Measurements from ENCODE around the gene MAP2K5. TPM values are rescaled to one million over a fixed set of nuclear protein-coding genes. Genes with fewer than 3 reads are reported as not detected.

The MAP2K5 gene
- polyA plus RNA-seq, 1 donor from 2014 or later, result 12.1 TPM

- no peak for TF ChIP-seq TAF1 (IDR thresholded peaks at IDR 0.05; ENCODE audit: low read depth)
- no peak for TF ChIP-seq EP300 (conservative IDR thresholded peaks at IDR 0.05; ENCODE audit: poor library complexity, severe bottlenecking)
- no peak for TF ChIP-seq REST (IDR thresholded peaks at IDR 0.05; ENCODE audit: borderline replicate concordance)
- no peak for TF ChIP-seq RAD21 (conservative IDR thresholded peaks at IDR 0.05)
- no peak for TF ChIP-seq MXI1 (conservative IDR thresholded peaks at IDR 0.05; ENCODE audit: poor library complexity, severe bottlenecking)
- no peak for TF ChIP-seq EZH2 (IDR thresholded peaks at IDR 0.05; ENCODE audit: borderline replicate concordance, insufficient read depth, low read length, poor library complexity, severe bottlenecking)
- no peaks in the 10 kb centered on the region for H3K9me3 ChIP-seq (ENCODE audit: low read length)
- H4K20me1 ChIP-seq (ENCODE audit: insufficient read depth), result no peaks in the 10 kb centered on the region
- peak overlapping the region; percentile 90 for H3K4me2 ChIP-seq (ENCODE audit: low read length)
- H3K4me3 ChIP-seq (ENCODE audit: low read length), result peak overlapping the region; percentile 98
- peaks cover 15% of the 10 kb centered on the region for H3K79me2 ChIP-seq (replicated peaks; ENCODE audit: insufficient read depth, low read length)
- no peak overlapping the region for H2AFZ ChIP-seq (ENCODE audit: low read depth, low read length)
- no peaks in the 10 kb centered on the region for H3K36me3 ChIP-seq (ENCODE audit: insufficient read depth, low read length)
- H3K27me3 ChIP-seq (ENCODE audit: insufficient read depth, low read depth, low read length), result no peaks in the 10 kb centered on the region
- H3K9me2 ChIP-seq (ENCODE audit: insufficient read depth, low read length), result no peaks in the 10 kb centered on the region
- no peaks in the 10 kb centered on the region for H3F3A ChIP-seq (ENCODE audit: insufficient read depth, low read length, poor library complexity, severe bottlenecking)
- H3K27ac ChIP-seq (ENCODE audit: low read length), result no peak overlapping the region
- H3K9ac ChIP-seq (ENCODE audit: low read length), result no peak overlapping the region
These were observed 19.2 kb upstream of the MAP2K5 start for GRCh38 chr15:67523330-67523729.

GRCh38 chr15:67524235-67524634 lies 18.3 kb upstream of the MAP2K5 start:
- no peak overlapping the region for H3K27ac ChIP-seq (ENCODE audit: low read length)
- H4K20me1 ChIP-seq (ENCODE audit: insufficient read depth), result no peaks in the 10 kb centered on the region
- no peaks in the 10 kb centered on the region for H3K36me3 ChIP-seq (ENCODE audit: insufficient read depth, low read length)
- H3K27me3 ChIP-seq (ENCODE audit: insufficient read depth, low read depth, low read length), result no peaks in the 10 kb centered on the region
- no peak for TF ChIP-seq CTCF (IDR thresholded peaks at IDR 0.05; ENCODE audit: poor library complexity, severe bottlenecking)
- no peak for TF ChIP-seq MXI1 (conservative IDR thresholded peaks at IDR 0.05; ENCODE audit: poor library complexity, severe bottlenecking)
- no peak for TF ChIP-seq RAD21 (conservative IDR thresholded peaks at IDR 0.05)
- no peak for TF ChIP-seq SMC3 (conservative IDR thresholded peaks at IDR 0.05; ENCODE audit: poor library complexity)
- no peak for TF ChIP-seq EP300 (conservative IDR thresholded peaks at IDR 0.05; ENCODE audit: poor library complexity, severe bottlenecking)
- no peaks in the 10 kb centered on the region for H3K9me2 ChIP-seq (ENCODE audit: insufficient read depth, low read length)
- no peaks in the 10 kb centered on the region for H3K9me3 ChIP-seq (ENCODE audit: low read length)
- H3K79me2 ChIP-seq (replicated peaks; ENCODE audit: insufficient read depth, low read length), result peaks cover 15% of the 10 kb centered on the region
- H3F3A ChIP-seq (ENCODE audit: insufficient read depth, low read length, poor library complexity, severe bottlenecking), result no peaks in the 10 kb centered on the region
- no peak overlapping the region for H2AFZ ChIP-seq (ENCODE audit: low read depth, low read length)
- H3K4me2 ChIP-seq (ENCODE audit: low read length), result no peak overlapping the region
- H3K9ac ChIP-seq (ENCODE audit: low read length), result no peak overlapping the region
- peak overlapping the region; percentile 98 for H3K4me3 ChIP-seq (ENCODE audit: low read length)

- Histone ChIP-seq H4K20me1 (ENCODE audit: insufficient read depth) (no peaks in the 10 kb centered on the region), H3K36me3 (ENCODE audit: insufficient read depth, low read length) (no peaks in the 10 kb centered on the region), H2AFZ (ENCODE audit: low read depth, low read length) (no peak overlapping the region), H3K9me2 (ENCODE audit: insufficient read depth, low read length) (no peaks in the 10 kb centered on the region), H3K27me3 (ENCODE audit: insufficient read depth, low read depth, low read length) (no peaks in the 10 kb centered on the region), H3K27ac (ENCODE audit: low read length) (no peak overlapping the region), H3K79me2 (replicated peaks; ENCODE audit: insufficient read depth, low read length) (peaks cover 9% of the 10 kb centered on the region), H3K9me3 (ENCODE audit: low read length) (no peaks in the 10 kb centered on the region), H3K4me3 (ENCODE audit: low read length) (no peak overlapping the region), H3K9ac (ENCODE audit: low read length) (no peak overlapping the region), H3K4me2 (ENCODE audit: low read length) (no peak overlapping the region), H3F3A (ENCODE audit: insufficient read depth, low read length, poor library complexity, severe bottlenecking) (no peaks in the 10 kb centered on the region)
- TF ChIP-seq MXI1 (conservative IDR thresholded peaks at IDR 0.05; ENCODE audit: poor library complexity, severe bottlenecking) (no peak), EZH2 (IDR thresholded peaks at IDR 0.05; ENCODE audit: borderline replicate concordance, insufficient read depth, low read length, poor library complexity, severe bottlenecking) (no peak), TAF1 (IDR thresholded peaks at IDR 0.05; ENCODE audit: low read depth) (no peak), POLR2AphosphoS5 (IDR thresholded peaks at IDR 0.05) (no peak), SMC3 (conservative IDR thresholded peaks at IDR 0.05; ENCODE audit: poor library complexity) (no peak), RAD21 (conservative IDR thresholded peaks at IDR 0.05) (no peak), REST (IDR thresholded peaks at IDR 0.05; ENCODE audit: borderline replicate concordance) (no peak)
These were observed 14.0 kb upstream of the MAP2K5 start for GRCh38 chr15:67528513-67528912.
